Measurements from ENCODE around the gene USP17L29. TPM values are rescaled to one million over a fixed set of nuclear protein-coding genes. Genes with fewer than 3 reads are reported as not detected.

USP17L29 gene
- polyA plus RNA-seq, 1 of the 3 experiments (the other 2 are of a cell fraction): not detected

Other genes starting within 250 kb of the USP17L29 start
- not detected in 2 replicates for gene FAM90A26, start 183.2 kb upstream of the USP17L29 start, polyA plus RNA-seq (2012; rRNA removed)
- not detected in 2 replicates for gene USP17L10, start 143.0 kb upstream of the USP17L29 start, polyA plus RNA-seq (2012; rRNA removed)
- not detected in 2 replicates for gene USP17L11, start 138.2 kb upstream of the USP17L29 start, polyA plus RNA-seq (2012; rRNA removed)
- gene USP17L12, start 133.5 kb upstream of the USP17L29 start, polyA plus RNA-seq (2012; rRNA removed): not detected in 2 replicates
- not detected in 2 replicates for gene USP17L13, start 128.7 kb upstream of the USP17L29 start, polyA plus RNA-seq (2012; rRNA removed)
- gene USP17L15, start 119.3 kb upstream of the USP17L29 start, polyA plus RNA-seq (2012; rRNA removed): not detected in 2 replicates
- gene USP17L17, start 109.8 kb upstream of the USP17L29 start, polyA plus RNA-seq (2012; rRNA removed): not detected in 2 replicates
- not detected in 2 replicates for gene USP17L18, start 105.0 kb upstream of the USP17L29 start, polyA plus RNA-seq (2012; rRNA removed)
- gene USP17L19, start 100.3 kb upstream of the USP17L29 start, polyA plus RNA-seq (2012; rRNA removed): not detected in 2 replicates
- not detected in 2 replicates for gene USP17L20, start 95.5 kb upstream of the USP17L29 start, polyA plus RNA-seq (2012; rRNA removed)
- not detected in 2 replicates for gene USP17L21, start 90.8 kb upstream of the USP17L29 start, polyA plus RNA-seq (2012; rRNA removed)
- not detected in 2 replicates for gene USP17L22, start 86.0 kb upstream of the USP17L29 start, polyA plus RNA-seq (2012; rRNA removed)
- gene USP17L24, start 28.5 kb upstream of the USP17L29 start, polyA plus RNA-seq (2012; rRNA removed): not detected in 2 replicates
- gene USP17L25, start 23.7 kb upstream of the USP17L29 start, polyA plus RNA-seq (2012; rRNA removed): not detected in 2 replicates
- not detected in 2 replicates for gene USP17L26, start 19.0 kb upstream of the USP17L29 start, polyA plus RNA-seq (2012; rRNA removed)
- not detected in 2 replicates for gene USP17L5, start 14.2 kb upstream of the USP17L29 start, polyA plus RNA-seq (2012; rRNA removed)
- gene USP17L27, start 9.5 kb upstream of the USP17L29 start, polyA plus RNA-seq (2012; rRNA removed): not detected in 2 replicates
- not detected in 2 replicates for gene USP17L28, start 4.7 kb upstream of the USP17L29 start, polyA plus RNA-seq (2012; rRNA removed)
- not detected in 2 replicates for gene USP17L30, start 9.5 kb downstream of the USP17L29 start, polyA plus RNA-seq (2012; rRNA removed)
- gene DEFB131A, start 90.8 kb downstream of the USP17L29 start, polyA plus RNA-seq (2012; rRNA removed): not detected in 2 replicates

Data from SK-N-SH (cell line).